HG02623 (cell line): ENCODE measurements around the gene MYBPC1.
"Not testable (repeated sequence)": the region's sequence is repeated elsewhere in the genome, so short reads cannot be mapped to it uniquely, and the experiment has no call there.

ENCODE experiments used
- ATAC-seq: cut with Tn5 transposase; IDR thresholded peaks from one replicate; pipeline ENCODE4 v1.9.1; 2021; ENCODE audit warnings: moderate library complexity; ENCODE audit not compliant: unreplicated experiment

Gene MYBPC1

DNA sequence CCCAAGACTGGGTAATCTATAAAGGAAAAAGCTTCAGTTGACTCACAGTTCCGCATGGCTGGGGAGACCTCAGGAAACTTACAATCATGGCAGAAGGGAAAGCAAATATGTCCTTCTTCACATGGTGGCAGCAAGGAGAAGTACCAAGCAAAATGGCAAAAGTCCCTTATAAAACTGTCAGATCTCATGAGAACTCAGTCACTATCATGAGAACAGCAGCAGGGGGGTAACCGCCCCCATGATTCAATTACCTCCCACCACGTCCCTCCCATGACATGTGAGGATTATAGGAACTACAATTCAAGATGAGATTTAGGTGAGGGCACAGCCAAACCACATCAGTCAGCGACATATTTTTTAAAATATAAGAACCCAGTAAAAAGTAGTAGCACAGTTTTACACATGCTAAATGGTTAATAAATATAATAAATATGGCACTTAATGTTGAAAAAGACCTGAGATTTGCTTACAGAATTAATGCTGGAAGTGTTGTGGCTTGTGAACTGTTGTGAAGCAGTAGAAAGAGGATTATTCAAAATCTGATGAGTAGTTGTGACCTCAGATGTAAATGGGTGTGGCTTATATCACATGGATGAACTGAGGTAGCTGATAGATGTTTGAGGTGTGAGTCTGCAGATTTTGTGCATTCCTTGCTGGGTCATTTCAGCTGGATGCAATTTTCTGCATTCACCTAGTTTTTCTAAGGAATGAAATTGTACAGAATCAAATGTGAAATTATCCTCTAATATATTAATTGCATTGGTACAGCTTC lies 55.8 kb downstream of the MYBPC1 start:
- no peak for ATAC-seq

DNA sequence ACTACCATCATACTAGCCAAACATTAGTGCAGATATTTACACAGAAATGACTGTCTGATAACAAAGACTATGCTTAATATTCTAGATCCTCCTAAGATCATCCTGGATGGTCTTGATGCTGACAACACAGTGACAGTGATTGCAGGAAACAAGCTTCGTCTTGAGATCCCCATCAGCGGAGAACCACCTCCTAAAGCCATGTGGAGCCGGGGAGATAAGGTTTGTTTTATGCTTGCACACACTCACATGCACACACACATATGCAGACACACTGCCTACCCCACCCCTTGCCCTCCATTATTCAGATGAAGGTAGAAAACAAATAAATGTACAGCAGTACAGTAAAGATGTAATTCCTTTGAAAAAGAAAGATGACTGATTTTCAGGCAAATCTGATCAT lies 58.3 kb downstream of the MYBPC1 start:
- no peak for ATAC-seq

DNA sequence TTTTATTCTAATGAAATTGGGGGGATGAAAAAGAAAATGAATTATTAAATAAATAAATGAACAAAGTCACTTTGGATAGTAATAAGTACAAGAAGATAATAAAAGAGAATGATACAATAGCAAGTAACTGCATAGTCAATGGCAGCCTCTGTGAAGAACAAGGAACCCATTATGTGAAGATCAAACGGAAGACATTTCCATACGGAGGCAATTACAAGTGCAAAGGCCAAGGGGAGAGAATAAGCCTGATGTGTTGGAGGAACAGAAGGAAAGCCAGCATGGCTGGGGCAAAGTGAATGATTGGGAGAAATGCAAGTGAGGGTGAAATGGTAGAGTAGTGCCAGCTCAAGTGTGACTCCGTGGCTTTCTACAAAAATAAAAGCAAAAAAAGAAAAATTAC lies 58.7 kb downstream of the MYBPC1 start:
- no peak for ATAC-seq

DNA sequence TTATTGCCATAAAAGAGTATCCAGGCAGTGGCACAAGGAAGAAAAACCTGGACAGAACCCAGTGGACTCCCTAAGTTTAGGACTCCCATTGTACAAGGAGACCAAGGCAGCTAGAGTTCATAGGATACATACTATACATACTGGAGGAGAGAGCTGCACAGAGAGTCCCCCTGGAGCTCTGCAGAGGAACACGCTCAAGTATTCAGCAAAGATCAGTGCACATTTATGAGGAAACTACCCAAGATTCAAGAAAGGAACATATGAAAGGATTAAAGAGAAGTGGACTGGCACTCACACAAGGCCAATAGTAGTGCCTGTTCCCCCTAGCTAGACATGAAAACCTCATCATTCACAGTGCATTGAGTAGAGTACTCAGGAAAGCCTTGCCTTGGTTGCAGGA lies 59.7 kb downstream of the MYBPC1 start:
- ATAC-seq, result no peak

DNA sequence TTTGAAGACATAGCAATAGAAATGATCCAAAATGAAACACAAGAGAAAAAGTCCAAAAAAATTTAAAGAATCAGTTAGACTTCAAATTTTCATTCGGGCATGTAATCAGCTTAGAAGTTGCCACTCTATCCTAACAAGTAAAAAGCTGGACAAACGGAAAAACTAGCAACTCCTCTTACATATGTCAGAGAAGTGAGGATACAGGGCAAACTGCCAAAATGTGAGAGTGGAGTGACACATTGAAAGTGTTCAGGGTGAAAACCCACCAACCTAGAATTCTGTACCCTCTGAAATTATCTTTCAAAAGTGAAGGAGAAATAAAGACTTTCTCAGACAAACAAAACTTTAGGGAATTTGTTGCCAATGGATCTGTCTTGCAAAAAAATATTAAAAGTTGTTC lies 60.6 kb downstream of the MYBPC1 start:
- ATAC-seq, result no peak

DNA sequence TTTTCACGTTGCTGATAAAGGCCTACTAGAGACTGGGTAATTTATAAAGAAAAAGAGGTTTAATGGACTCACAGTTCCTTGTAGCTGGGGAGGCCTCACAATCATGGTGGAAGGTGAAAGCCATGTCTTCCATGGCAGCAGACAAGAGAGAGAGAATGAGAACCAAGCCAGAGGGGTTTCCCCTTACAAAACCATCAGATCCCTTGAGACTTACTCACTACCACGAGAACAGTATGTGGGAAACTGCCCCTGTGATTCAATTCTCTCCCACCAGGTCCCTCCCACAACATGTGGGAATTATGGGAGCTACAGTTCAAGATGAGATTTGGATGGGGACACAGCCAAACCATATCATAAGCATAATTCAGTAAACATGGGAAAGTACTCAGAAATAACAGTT lies 65.9 kb downstream of the MYBPC1 start:
- not testable (repeated sequence) for ATAC-seq

DNA sequence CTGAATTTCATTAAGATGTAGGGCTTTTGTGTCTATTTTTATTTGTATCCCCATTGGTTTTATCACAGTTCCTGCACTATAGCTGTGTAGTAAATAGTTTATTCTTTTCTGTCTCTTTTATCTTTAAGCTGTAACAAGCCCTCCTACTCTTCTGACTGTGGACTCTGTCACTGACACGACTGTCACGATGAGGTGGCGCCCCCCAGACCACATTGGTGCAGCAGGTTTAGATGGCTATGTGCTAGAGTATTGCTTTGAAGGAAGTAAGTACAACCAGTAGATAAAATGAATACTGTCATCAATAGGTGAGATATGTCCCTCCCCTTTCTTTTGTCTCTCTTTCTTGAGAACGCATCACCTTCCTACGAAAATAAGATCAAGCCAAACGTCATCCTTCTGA lies 68.5 kb downstream of the MYBPC1 start:
- ATAC-seq, result no peak

DNA sequence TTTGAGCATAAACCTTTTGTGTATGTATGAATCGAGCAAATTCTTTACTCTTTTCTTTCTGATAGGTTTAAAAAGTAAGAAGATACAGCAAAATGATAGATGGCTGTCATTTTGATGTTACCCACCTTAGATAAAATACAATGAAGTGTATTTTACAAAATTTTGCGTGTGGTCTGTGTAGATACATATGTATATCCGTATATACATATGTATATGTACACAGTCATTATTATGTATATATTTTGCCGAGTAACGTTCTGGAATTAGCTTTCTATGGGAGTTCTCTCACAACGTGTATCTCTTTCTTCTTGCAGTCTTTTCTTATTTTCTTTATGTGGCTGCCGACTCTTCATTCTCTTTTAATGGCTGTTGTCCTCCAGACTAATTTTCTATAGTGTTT lies 70.2 kb downstream of the MYBPC1 start:
- no peak for ATAC-seq

DNA sequence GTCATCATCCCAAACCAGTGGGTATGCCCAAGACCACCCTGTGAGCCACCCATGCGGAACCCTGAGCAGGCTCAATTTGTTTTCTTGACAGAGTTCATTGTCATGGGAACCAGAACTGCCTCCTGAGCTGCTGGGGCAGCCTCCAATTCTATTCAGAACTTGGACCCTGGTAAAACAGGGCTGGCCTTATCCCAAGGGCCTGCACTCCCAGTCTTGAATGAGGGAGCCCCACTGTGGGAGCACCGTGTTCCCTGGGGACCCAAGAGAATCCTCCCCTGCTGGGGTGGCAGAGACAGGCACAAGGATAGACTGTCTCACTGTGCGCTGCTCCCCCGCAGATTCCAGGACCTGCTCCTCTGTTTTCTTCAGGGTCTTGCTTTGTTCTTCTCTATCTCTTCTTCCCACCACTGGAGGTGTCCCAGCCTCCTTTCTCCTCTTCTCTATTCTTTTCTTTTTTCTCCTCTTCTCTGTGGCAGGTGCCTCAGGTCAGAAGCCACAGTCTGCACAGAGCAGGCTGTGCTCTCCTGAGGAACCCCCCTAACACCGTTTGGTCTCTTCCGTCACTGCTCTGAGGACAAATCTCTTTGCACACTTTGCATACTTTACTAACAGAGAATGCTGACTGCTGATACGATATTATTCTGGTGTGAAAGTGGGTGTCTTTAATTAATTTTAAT lies 71.4 kb downstream of the MYBPC1 start:
- no peak for ATAC-seq

DNA sequence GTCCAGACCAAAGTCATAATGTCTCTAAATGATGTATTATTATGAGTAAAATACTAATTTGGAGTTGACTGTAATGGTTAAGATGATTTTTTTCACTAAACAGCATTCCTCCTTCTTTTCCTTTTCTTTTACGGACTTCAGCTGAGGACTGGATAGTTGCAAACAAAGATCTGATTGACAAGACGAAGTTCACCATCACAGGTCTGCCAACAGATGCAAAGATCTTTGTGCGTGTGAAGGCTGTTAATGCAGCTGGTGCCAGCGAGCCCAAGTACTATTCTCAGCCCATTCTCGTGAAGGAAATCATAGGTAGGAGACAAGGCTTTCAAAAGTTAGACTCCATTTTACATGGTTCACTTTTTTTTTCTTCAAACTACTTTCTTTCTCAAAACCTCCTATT lies 72.8 kb downstream of the MYBPC1 start:
- no peak for ATAC-seq

DNA sequence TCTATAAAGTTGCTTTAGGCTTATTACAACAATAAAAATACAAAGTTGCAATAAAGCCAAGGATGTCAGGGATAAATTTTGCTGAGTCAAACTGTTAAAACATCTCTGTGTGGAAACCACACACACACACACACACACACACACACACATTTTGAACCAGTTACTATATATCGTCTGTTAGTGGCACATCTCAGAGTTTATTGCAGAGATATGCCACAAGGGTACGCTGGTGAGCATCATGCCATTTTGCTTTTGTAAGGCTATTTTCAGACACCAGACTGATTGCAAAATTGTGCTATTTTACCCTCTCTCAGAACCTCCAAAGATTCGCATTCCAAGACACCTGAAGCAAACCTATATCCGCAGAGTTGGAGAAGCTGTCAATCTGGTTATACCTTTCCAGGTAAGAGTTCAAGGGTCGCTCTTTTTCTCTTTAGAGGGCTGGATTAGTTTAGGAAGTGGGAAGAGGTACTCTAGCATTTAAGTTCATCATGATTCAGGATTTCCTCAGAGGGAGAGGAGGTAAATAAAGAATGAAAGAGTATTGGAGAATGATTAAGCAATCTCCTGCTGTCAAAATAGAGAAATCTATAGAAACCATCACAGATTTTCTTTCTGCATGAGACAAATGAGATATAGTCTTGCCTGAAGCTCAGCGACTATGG lies 75.4 kb downstream of the MYBPC1 start:
- no peak for ATAC-seq

DNA sequence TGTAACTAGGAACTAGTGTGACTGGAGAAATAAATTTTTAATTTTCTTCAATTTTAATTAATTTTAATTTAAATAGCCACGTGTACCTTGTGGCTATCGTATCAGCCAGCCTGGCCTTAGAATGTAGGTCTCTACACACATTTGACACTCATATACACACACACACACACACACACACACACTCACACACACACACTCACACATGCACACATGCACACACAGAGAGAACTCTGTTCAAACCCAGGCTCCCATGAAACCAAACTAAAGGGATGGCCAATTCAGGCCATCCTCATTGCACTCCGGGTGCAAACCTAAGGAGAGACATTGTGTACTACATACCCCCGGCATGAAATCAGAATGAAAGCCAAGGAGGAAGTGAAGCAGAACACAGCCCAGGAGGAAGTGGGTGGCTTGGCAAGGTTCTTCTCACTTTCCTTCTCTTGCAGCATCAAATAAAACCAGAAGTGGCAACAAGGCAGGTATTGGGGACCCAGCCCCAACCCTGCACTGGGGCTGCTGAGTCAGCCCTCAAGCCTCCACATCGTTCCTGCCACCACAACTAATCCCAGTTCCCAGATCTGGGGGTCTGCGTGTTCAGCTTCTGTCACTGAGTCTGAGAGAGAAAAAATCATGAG lies 76.5 kb downstream of the MYBPC1 start:
- ATAC-seq, result peak; percentile 87

DNA sequence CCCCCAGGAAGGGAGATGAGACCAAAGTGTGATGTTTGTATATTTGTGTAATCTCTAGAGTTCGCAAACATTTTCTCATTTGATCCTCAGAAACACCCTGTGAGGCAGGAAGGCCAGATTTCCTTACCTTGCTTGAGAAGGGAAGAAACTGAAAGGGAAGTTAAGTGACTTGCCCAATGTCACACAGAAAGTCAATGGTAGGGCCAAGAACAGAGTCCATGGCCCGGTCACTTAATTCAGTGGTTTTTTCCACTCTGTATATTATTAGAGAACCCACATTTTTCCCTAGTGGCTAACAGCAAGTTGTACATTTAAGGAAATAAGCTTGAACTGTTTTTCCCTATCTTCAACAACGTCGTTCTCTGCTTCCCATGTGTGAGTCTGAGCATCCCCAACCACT lies 77.1 kb downstream of the MYBPC1 start:
- ATAC-seq, result no peak

DNA sequence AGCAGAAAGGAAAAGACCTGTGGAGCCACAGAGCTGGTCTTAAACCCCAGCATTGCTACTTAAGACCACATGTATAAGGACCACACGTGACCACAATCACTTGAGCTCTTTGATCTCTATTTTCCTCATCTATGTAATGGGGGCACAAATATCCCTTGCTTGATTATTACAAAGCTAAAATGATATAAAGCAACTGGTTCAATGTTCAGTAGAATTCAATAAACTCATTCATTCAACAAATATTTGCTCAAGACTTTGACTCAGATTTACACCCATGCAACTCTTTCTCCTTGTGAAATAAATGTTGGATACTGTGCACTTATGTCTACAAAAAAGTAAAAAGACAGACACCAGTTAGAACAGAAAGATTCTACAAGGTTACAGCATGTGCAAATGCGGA lies 80.8 kb downstream of the MYBPC1 start:
- no peak for ATAC-seq

DNA sequence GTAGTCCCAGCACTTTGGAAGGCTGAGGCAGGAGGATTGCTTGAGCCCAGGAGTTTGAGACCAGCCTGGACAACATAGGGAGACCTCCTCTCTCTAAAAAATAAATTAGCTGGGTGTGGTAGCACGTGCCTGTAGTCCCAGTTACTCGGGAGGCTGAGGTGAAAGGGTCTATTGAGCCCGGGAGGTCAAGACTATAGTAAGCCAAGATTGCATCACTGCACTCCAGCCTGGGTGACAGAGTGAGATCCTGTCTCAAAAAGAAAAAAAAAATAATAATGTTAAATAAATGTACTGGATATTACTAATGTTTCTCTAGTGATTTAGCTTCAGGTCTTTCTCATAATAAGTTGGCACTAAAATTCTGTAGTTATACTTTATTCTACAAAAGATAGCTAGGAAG lies 81.7 kb downstream of the MYBPC1 start:
- ATAC-seq, result not testable (repeated sequence)

DNA sequence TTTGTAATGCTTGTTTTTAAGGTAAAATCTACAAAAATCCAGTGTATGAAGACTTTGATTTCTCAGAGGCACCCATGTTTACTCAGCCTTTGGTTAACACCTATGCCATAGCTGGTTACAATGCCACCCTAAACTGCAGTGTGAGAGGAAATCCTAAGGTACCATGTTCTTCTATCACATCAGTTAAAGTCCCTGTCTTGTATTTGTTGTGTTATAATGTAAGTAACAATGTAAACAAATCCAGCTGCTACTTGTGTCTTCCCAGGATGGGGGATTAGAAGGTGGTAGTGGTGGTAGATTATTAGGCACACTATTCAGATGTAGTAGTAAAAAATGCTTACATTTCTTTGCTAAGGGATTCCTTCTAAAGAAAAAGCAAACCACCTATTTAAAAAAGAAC lies 83.3 kb downstream of the MYBPC1 start:
- ATAC-seq, result no peak

DNA sequence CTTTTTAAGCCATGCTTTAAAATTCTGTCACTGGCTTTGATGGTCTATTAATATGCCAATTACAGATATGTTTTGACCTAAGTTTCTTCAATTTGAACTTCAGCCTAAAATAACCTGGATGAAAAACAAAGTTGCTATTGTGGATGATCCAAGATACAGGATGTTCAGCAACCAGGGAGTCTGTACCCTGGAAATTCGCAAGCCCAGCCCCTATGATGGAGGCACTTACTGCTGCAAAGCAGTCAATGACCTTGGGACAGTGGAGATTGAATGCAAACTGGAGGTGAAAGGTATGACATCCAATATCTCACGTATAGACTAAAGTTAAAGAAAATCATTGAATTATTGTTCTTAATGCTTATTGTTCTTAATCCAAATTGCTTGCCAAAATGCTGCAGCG lies 85.5 kb downstream of the MYBPC1 start:
- ATAC-seq, result no peak

DNA sequence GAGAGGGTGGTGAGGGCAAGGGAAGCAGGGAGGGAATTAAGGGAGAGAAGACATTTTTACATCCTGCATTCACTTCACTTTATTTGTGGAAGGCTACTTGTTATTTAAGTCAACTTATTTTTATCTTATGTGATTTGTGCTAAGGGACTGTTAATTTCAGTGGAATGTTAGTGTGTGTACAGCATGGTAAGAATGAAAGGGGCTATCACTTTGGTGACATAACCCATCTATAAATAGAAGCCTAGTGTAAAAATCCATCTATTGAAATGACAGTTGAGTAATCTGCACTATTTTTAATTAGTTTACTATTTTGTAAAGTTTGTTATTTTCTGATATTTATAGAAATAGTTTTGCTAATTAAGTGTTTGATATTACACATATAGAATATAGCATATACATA lies 85.9 kb downstream of the MYBPC1 start:
- ATAC-seq, result no peak

DNA sequence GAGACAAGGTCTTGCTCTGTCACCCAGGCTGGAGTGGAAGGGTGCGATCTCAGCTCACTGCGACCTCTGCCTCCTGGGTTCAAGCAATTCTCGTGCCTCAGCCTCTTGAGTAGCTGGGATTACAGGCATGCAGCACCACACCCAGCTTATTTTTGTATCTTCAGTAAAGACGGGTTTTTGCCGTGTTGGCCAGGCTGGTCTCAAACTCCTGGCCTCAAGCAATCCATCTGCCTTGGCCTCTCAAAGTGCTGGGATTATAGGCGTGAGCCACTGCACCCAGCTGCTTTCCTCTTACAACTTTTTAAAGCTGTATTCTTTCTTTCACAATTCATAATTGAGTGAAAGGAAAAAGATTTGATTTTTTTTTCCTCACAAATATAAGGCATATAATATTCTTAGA lies 86.9 kb downstream of the MYBPC1 start:
- ATAC-seq, result not testable (repeated sequence)

DNA sequence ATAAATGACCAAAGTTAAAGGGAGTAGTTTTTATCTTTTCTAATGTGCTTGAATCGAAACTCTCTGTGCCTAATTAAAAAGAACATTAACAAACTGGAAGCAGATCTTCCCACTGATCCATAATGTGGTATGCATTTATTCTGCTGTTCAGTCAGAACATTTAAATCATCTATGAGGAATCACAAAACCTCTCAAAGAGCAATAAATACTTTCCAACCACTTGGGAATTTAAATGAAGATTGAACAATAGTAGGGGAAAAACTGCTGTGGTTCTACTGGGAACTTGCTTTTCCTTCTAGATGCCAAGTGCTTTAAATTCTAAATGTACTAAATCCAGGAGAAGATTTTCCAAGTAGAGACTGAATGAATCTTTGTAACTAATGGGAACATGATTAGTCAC lies 90.3 kb downstream of the MYBPC1 start:
- ATAC-seq, result no peak

DNA sequence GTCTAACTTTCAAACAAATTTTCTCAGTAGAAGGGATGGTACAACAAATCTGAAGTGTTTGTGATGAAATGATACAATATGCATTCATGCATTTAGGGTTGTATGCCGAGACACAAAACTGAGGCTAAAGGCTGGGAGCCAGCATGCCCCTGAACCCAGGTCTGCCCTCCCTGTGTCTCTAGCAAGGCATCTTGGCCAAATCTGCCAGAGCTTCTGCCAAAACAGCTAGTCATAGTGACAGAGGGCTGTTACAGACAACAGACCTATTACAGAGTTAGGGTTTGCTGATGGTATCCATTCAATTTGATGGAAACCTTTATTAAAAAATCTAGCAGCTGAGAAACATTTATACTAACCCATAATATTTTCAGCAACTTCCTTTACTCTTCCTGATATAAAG lies 91.4 kb downstream of the MYBPC1 start:
- no peak for ATAC-seq
